Fibroblast of lung (primary cell): ENCODE measurements around the gene ME2. TPM values are rescaled to one million over a fixed set of nuclear protein-coding genes. Genes with fewer than 3 reads are reported as not detected.

Experiments
- DNase-seq, 2 donors: peaks; one replicate each; pipeline versions ENCODE4 v3.0.0 to v3.0.0-alpha.2; 2010; ENCODE audit warnings: low read depth in 2 of 2
- H2AFZ ChIP-seq: 2 replicates; pipeline ENCODE4 v1.5.1; 2012; ENCODE audit warnings: low read length, control low read depth, inconsistent platforms
- H3K27ac ChIP-seq: 2 replicates; pipeline ENCODE4 v1.5.1; 2011; ENCODE audit warnings: low read length, control low read depth; ENCODE audit not compliant: insufficient read depth
- H3K27me3 ChIP-seq: 2 replicates; pipeline ENCODE4 v1.5.1; 2011; ENCODE audit warnings: mild to moderate bottlenecking, low read length; ENCODE audit not compliant: control insufficient read depth, insufficient read depth
- H3K36me3 ChIP-seq: 2 replicates; pipeline ENCODE4 v1.5.1; 2011; ENCODE audit warnings: low read length; ENCODE audit not compliant: control insufficient read depth, insufficient read depth
- H3K4me1 ChIP-seq: 2 replicates; pipeline ENCODE4 v1.5.1; 2011; ENCODE audit warnings: low read length; ENCODE audit not compliant: control insufficient read depth, insufficient read depth; ENCODE audit errors: extremely low read depth
- H3K4me2 ChIP-seq: 2 replicates; pipeline ENCODE4 v1.5.1; 2011; ENCODE audit warnings: low read length, control low read depth; ENCODE audit not compliant: insufficient read depth; ENCODE audit errors: extremely low read depth
- H3K4me3 ChIP-seq, 4 experiments: fragments of 200-600 bp in 1 of 4; sonication (generic) in 1 of 4; replicated peaks in 1 of 4; 2 replicates each; pipeline ENCODE4 v1.5.1; 2011 to 2016; ENCODE audit warnings: low read length in 4 of 4, low read depth in 3 of 4, mild to moderate bottlenecking in 3 of 4, control low read depth in 2 of 4, inconsistent platforms in 1 of 4, mixed read lengths in 1 of 4; ENCODE audit not compliant: insufficient read depth in 1 of 4; ENCODE audit errors: control extremely low read depth in 1 of 4
- H3K79me2 ChIP-seq: 2 replicates; pipeline ENCODE4 v1.5.1; 2012; ENCODE audit warnings: mild to moderate bottlenecking, low read length, inconsistent platforms; ENCODE audit not compliant: control insufficient read depth, insufficient read depth
- H3K9ac ChIP-seq: 2 replicates; pipeline ENCODE4 v1.5.1; 2011; ENCODE audit warnings: mild to moderate bottlenecking, low read length, control low read depth; ENCODE audit not compliant: insufficient read depth
- H3K9me3 ChIP-seq: 2 replicates; pipeline ENCODE4 v1.5.1; 2012; ENCODE audit warnings: low read depth, low read length; ENCODE audit not compliant: control insufficient read depth, insufficient read depth
- H4K20me1 ChIP-seq: 2 replicates; pipeline ENCODE4 v1.5.1; 2011; ENCODE audit warnings: low read length; ENCODE audit not compliant: control insufficient read depth, insufficient read depth; ENCODE audit errors: extremely low read depth
- EZH2 ChIP-seq: IDR thresholded peaks from 2 replicates; pipeline ENCODE4 v1.5.1; 2012; ENCODE audit warnings: low read length, control low read depth, mild to moderate bottlenecking; ENCODE audit errors: missing control alignments
- polyA plus RNA-seq, 2 donors: library from polyadenylated mRNA; depleted of rRNA in 1 of 2; stranded (reverse) in 1 of 2; unstranded in 1 of 2; fragments of >200 nt; gene quantifications; 2 replicates each; pipeline ENCODE4 v1.2.1, GENCODE V29; 2011 to 2012; ENCODE audit warnings: missing spikeins in 1 of 2
- total RNA-seq: library from RNA; depleted of rRNA; stranded (reverse); fragments of >200 nt; gene quantifications from 2 replicates; pipeline ENCODE4 v1.2.1, GENCODE V29; 2014
- TF ChIP-seq, protein P1 (sequence below), 2 donors: IDR thresholded peaks in 1 of 2; conservative IDR thresholded peaks in 1 of 2; 1 replicate in 1 of 2; 2 replicates in 1 of 2; pipeline ENCODE4 v1.5.1; 2011 to 2012; ENCODE audit warnings: low read length in 2 of 2, control low read depth in 1 of 2, inconsistent platforms in 1 of 2, low read depth in 1 of 2, mild to moderate bottlenecking in 1 of 2

The ME2 gene
- total and polyA plus RNA-seq, 2 donors (not counting 1 experiment from before 2014, with no cell fraction given) = 40.5 to 57.0 TPM

DNA sequence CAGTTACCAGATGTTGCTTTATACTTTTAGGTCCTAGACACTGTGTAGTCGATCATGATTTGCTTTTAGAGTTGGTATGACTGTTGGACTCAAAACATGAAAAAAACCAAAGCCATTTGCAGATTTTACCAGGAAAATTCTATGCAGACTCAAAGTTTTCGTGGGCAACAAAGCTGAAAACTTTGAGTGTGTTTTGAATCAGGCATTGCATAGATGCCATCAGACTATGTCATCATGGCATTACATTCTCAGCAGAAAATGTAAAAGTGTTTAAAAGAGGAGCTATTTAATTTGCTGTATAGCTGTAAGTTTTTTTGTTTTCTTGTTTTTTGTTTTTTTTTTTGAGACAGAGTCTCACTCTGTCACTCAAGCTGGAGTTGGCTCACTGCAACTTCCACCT, 45.5 kb downstream of the ME2 start:
- peaks cover 2% of the 10 kb centered on the region for H3K36me3 ChIP-seq
- TF ChIP-seq EZH2 = no peak
- TF ChIP-seq, protein P1, sequence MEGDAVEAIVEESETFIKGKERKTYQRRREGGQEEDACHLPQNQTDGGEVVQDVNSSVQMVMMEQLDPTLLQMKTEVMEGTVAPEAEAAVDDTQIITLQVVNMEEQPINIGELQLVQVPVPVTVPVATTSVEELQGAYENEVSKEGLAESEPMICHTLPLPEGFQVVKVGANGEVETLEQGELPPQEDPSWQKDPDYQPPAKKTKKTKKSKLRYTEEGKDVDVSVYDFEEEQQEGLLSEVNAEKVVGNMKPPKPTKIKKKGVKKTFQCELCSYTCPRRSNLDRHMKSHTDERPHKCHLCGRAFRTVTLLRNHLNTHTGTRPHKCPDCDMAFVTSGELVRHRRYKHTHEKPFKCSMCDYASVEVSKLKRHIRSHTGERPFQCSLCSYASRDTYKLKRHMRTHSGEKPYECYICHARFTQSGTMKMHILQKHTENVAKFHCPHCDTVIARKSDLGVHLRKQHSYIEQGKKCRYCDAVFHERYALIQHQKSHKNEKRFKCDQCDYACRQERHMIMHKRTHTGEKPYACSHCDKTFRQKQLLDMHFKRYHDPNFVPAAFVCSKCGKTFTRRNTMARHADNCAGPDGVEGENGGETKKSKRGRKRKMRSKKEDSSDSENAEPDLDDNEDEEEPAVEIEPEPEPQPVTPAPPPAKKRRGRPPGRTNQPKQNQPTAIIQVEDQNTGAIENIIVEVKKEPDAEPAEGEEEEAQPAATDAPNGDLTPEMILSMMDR (conservative IDR thresholded peaks at IDR 0.05 in 1 of 2, IDR thresholded peaks at IDR 0.05 in 1 of 2; ENCODE audit: low read depth in 1 of 2, low read length in 2 of 2) = no peak
- H3K79me2 ChIP-seq = no peaks in the 10 kb centered on the region
- no peak overlapping the region for H3K27ac ChIP-seq
- no peaks in the 10 kb centered on the region for H4K20me1 ChIP-seq
- no peaks in the 10 kb centered on the region for H3K9me3 ChIP-seq
- H2AFZ ChIP-seq = no peak overlapping the region
- H3K4me2 ChIP-seq = no peak overlapping the region
- no peak overlapping the region for H3K4me3 ChIP-seq
- DNase-seq = peak in 1 of 2 donors; percentile 27
- no peak overlapping the region for H3K9ac ChIP-seq
- H3K4me1 ChIP-seq = no peaks in the 10 kb centered on the region
- H3K27me3 ChIP-seq = no peaks in the 10 kb centered on the region

DNA sequence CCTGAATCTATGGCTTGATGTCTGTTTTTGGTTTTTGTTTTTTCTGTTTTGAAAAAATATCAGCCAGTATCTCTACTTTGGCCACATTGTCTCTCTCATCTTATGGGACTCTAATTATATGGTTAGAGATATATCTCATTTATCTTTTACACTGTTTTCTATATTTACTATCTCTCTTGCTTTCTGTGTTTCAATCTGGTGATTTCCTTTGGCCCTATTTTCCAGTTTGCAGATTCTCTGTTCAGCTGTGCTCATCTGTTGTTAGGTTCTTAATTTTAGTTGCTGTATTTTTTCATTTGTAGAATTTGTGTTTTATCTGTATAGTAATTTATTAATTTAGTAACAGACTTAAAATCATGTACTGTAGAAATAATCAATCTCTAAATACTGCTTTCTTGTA, 47.6 kb downstream of the ME2 start:
- Histone ChIP-seq H3K4me3 (no peak overlapping the region), H2AFZ (no peak overlapping the region), H3K27me3 (no peaks in the 10 kb centered on the region), H3K79me2 (no peaks in the 10 kb centered on the region), H3K4me1 (no peaks in the 10 kb centered on the region), H3K4me2 (no peak overlapping the region), H3K36me3 (peaks cover 2% of the 10 kb centered on the region), H3K9ac (no peak overlapping the region), H4K20me1 (no peaks in the 10 kb centered on the region), H3K27ac (no peak overlapping the region), H3K9me3 (no peaks in the 10 kb centered on the region)
- no peak for DNase-seq
- TF ChIP-seq EZH2 = no peak
- TF ChIP-seq, protein P1 (conservative IDR thresholded peaks at IDR 0.05 in 1 of 2, IDR thresholded peaks at IDR 0.05 in 1 of 2; ENCODE audit: low read depth in 1 of 2, low read length in 2 of 2) = no peak

DNA sequence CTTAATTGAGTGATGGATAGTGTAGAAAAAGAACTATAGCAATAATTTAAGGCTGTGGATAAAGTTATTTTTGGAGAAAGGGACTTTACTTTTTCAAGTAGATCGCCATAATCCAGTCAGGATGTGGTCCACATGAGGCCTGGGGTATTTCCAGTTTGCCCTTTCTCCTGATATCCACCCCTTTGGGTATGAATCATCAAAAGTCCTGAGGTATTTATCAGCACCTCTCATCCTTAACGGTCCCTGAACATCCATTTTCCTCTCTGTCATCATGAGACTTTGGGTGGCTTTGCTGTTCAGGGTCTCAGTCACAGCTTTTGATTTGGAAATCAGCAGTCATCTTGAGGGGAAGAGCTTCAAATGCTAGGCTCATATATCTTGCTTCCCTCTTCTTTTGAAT, 49.6 kb downstream of the ME2 start:
- Histone ChIP-seq H2AFZ (no peak overlapping the region), H3K36me3 (peaks cover 2% of the 10 kb centered on the region), H3K27me3 (no peaks in the 10 kb centered on the region), H3K9ac (no peak overlapping the region), H4K20me1 (no peaks in the 10 kb centered on the region), H3K4me1 (no peaks in the 10 kb centered on the region), H3K4me3 (no peak overlapping the region), H3K9me3 (no peaks in the 10 kb centered on the region), H3K79me2 (no peaks in the 10 kb centered on the region), H3K27ac (no peak overlapping the region), H3K4me2 (no peak overlapping the region)
- TF ChIP-seq, protein P1 (conservative IDR thresholded peaks at IDR 0.05 in 1 of 2, IDR thresholded peaks at IDR 0.05 in 1 of 2; ENCODE audit: low read depth in 1 of 2, low read length in 2 of 2) = no peak
- TF ChIP-seq EZH2 = no peak
- DNase-seq = peak in 1 of 2 donors; percentile 39
